ENCODE results near the gene DLG2. TPM values are rescaled to one million over a fixed set of nuclear protein-coding genes. Genes with fewer than 3 reads are reported as not detected.
"Not testable (repeated sequence)": the region's sequence is repeated elsewhere in the genome, so short reads cannot be mapped to it uniquely, and the experiment has no call there.

The DLG2 gene
- total RNA-seq, 1 donor from 2014 or later = 2.4 TPM

DNA sequence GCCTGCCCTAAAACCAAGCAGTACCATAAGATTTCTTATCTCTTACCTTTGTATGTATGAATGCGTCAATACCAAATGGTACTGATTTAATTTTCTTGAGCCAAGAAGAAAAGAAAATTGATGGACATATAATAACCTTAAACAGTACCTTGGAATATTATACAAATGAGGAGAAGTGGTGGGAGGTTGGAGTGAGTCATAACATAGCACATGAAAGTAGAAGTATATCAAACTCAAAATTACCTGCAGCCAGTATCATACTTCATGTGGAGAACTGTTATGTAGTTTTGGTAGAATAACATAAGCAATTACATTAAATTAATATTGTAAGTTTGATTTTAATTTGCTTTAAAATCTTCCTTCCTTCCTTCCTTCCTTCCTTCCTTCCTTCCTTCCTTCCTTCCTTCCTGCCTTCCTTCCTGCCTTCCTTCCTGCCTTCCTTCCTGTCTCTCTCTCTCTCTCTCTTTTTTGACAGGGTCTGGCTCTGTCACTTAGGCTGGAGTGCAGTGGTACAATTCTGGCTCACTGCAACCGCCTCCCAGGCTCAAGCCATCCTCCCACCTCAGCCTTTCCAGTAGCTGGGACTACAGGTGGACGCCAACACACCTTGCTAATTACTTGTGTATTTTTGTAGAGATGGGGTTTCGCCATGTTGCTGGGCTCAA lies 1880.1 kb downstream of the DLG2 start:
- Mint-ChIP-seq H3K9me3 (ENCODE audit: low read depth) (peaks cover 15% of the 10 kb centered on the region), H3K4me1 (ENCODE audit: low read depth) (no peaks in the 10 kb centered on the region), H3K27me3 (peaks cover 5% of the 10 kb centered on the region), H3K27ac (no peak overlapping the region), H3K36me3 (ENCODE audit: insufficient read depth) (peaks cover 2% of the 10 kb centered on the region), H3K4me3 (ENCODE audit: low read depth) (no peak overlapping the region)
- TF ChIP-seq, protein P1, sequence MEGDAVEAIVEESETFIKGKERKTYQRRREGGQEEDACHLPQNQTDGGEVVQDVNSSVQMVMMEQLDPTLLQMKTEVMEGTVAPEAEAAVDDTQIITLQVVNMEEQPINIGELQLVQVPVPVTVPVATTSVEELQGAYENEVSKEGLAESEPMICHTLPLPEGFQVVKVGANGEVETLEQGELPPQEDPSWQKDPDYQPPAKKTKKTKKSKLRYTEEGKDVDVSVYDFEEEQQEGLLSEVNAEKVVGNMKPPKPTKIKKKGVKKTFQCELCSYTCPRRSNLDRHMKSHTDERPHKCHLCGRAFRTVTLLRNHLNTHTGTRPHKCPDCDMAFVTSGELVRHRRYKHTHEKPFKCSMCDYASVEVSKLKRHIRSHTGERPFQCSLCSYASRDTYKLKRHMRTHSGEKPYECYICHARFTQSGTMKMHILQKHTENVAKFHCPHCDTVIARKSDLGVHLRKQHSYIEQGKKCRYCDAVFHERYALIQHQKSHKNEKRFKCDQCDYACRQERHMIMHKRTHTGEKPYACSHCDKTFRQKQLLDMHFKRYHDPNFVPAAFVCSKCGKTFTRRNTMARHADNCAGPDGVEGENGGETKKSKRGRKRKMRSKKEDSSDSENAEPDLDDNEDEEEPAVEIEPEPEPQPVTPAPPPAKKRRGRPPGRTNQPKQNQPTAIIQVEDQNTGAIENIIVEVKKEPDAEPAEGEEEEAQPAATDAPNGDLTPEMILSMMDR (IDR thresholded peaks at IDR 0.05; ENCODE audit: unreplicated experiment) = no peak
- no peak for DNase-seq (ENCODE audit: low spot score, unreplicated experiment)

DNA sequence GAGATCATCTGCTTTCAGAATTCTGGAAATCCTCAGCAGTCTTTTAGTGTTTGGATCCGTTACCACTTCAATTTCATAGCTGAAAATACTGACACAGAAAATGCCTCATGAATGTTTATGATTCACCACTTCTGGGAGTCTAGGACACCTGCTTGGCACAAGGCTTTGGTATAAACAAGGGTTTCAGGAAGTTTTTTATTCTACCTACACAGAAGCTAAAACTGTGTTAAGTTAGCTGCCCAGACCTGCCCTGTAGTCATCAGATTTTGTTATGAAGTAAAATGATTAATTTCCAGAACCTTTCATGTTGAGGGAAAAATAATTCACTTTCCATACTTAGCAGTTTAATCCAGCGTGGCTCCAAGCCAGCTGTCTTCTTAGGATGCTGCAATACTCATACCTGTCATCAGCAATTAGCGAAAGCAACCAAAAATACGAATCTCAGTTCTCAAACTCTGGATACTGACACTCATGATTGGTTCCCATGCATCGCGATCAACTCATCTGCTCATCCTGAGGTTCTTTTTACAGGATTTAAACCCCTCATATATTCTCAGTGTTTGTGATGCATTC lies 1882.4 kb downstream of the DLG2 start:
- Mint-ChIP-seq H3K36me3 (ENCODE audit: insufficient read depth) (peaks cover 2% of the 10 kb centered on the region), H3K4me1 (ENCODE audit: low read depth) (no peaks in the 10 kb centered on the region), H3K27me3 (no peaks in the 10 kb centered on the region), H3K4me3 (ENCODE audit: low read depth) (no peak overlapping the region), H3K9me3 (ENCODE audit: low read depth) (peaks cover 15% of the 10 kb centered on the region), H3K27ac (no peak overlapping the region)
- TF ChIP-seq, protein P1 (IDR thresholded peaks at IDR 0.05; ENCODE audit: unreplicated experiment) = no peak
- DNase-seq (ENCODE audit: low spot score, unreplicated experiment) = no peak

DNA sequence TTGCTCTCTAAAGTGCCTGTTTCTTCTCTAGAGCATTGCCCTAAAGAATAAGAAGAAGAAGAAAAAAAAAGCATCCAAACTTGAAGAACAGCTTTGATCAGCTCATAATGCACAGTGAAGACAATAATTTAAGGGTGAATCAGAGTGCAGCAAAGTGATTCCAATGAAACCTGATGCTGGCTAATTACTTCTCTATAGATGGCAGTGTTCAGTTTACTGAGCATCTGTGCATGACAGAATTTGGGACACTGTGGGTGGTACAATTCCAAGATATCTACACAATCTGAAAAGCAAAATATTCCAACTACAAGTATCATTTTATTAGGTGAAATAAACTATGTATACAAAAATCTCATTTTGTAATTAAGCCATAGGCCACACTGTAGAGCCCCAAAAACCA lies 1890.5 kb downstream of the DLG2 start:
- Mint-ChIP-seq H3K27ac (no peak overlapping the region), H3K9me3 (ENCODE audit: low read depth) (no peaks in the 10 kb centered on the region), H3K4me3 (ENCODE audit: low read depth) (no peak overlapping the region), H3K27me3 (no peaks in the 10 kb centered on the region), H3K36me3 (ENCODE audit: insufficient read depth) (no peaks in the 10 kb centered on the region), H3K4me1 (ENCODE audit: low read depth) (peaks cover 4% of the 10 kb centered on the region)
- TF ChIP-seq, protein P1 (IDR thresholded peaks at IDR 0.05; ENCODE audit: unreplicated experiment) = no peak
- DNase-seq (ENCODE audit: low spot score, unreplicated experiment) = no peak

DNA sequence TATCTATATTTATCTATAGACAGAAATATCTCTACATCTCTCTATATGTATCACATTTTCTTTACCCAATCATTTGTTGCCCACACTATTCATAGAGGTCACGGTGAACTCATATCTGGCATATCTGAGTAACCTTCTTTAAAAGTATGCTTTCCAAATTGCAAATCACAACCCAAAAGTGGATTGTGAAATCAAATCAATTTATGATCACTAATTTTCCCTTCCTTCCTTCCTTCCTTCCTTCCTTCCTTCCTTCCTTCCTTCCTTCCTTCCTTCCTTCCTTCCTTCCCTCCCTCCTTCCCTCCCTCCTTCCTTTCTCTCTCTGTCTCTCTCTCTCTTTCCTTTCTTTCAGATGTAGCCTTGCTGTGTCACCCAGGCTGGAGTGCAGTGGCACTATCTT lies 1893.0 kb downstream of the DLG2 start:
- TF ChIP-seq, protein P1 (IDR thresholded peaks at IDR 0.05; ENCODE audit: unreplicated experiment) = no peak
- no peaks in the 10 kb centered on the region for H3K9me3 Mint-ChIP-seq (ENCODE audit: low read depth)
- H3K4me3 Mint-ChIP-seq (ENCODE audit: low read depth) = no peak overlapping the region
- H3K36me3 Mint-ChIP-seq (ENCODE audit: insufficient read depth) = no peaks in the 10 kb centered on the region
- DNase-seq (ENCODE audit: low spot score, unreplicated experiment) = no peak
- H3K4me1 Mint-ChIP-seq (ENCODE audit: low read depth) = peaks cover 4% of the 10 kb centered on the region
- no peak overlapping the region for H3K27ac Mint-ChIP-seq
- H3K27me3 Mint-ChIP-seq = no peaks in the 10 kb centered on the region

DNA sequence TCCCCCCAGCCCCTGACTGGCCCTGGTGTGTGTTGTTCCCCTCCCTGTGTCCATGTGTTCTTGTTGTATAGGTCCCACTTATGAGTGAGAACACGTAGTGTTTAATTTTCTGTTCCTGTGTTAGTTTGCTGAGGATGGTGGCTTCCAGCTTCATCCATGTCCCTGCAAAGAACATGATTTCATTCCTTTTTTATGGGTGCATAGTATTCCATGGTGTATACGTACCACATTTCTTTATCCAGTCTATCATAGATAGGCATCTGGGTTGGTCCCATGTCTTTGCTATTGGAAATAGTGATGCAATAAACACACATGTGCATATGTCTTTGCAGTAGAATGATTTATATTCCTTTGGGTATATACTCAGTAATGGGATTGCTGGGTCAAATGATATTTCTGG lies 1895.9 kb downstream of the DLG2 start:
- H3K27ac Mint-ChIP-seq; H3K36me3 Mint-ChIP-seq (ENCODE audit: insufficient read depth); DNase-seq (ENCODE audit: low spot score, unreplicated experiment); H3K4me1 Mint-ChIP-seq (ENCODE audit: low read depth); H3K4me3 Mint-ChIP-seq (ENCODE audit: low read depth); H3K27me3 Mint-ChIP-seq; H3K9me3 Mint-ChIP-seq (ENCODE audit: low read depth): not testable (repeated sequence)

DNA sequence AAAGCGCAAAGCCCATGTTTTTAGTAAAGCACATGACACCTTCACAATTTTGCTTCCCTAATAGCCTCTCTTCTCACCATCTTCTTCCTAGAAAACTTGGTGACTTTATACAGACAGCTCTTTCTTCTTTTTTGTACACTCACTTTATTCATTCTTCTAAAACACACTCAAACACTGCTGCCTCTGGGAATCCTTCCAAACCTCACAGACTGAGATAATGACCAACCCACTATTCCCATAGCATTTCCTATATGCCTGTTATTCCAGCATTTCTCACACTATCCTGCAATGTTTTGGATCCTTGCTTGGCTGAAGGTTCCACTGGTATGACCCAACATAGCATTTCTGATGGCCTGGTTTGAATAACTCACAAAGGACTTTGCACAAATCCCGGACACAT lies 1898.9 kb downstream of the DLG2 start:
- Mint-ChIP-seq H3K27ac (no peak overlapping the region), H3K36me3 (ENCODE audit: insufficient read depth) (no peaks in the 10 kb centered on the region), H3K27me3 (no peaks in the 10 kb centered on the region), H3K4me1 (ENCODE audit: low read depth) (peaks cover 19% of the 10 kb centered on the region), H3K4me3 (ENCODE audit: low read depth) (no peak overlapping the region), H3K9me3 (ENCODE audit: low read depth) (no peaks in the 10 kb centered on the region)
- TF ChIP-seq, protein P1 (IDR thresholded peaks at IDR 0.05; ENCODE audit: unreplicated experiment) = no peak
- no peak for DNase-seq (ENCODE audit: low spot score, unreplicated experiment)
